ENCODE data around the gene SPACA7.

- TF ChIP-seq CTCF (IDR thresholded peaks at IDR 0.05) (no peak), POLR2A (IDR thresholded peaks at IDR 0.05) (no peak)
Observed at GRCh38 chr13:112350300-112350699, 25.9 kb upstream of the SPACA7 start.
